ENCODE data around the gene TPST2. TPM values are rescaled to one million over a fixed set of nuclear protein-coding genes. Genes with fewer than 3 reads are reported as not detected.

Gene TPST2
- total and polyA plus RNA-seq, 2 of the 4 experiments (the other 2 are of a cell fraction), result 42.5 to 63.6 TPM

- no peaks in the 10 kb centered on the region; the same call in 1 of the 2 replicates for H3K4me1 ChIP-seq (ENCODE audit: control insufficient read depth, insufficient read depth, low read length)
- in situ Hi-C loops (cut with MboI; ENCODE audit: low sequenced_read_pairs), result no loop called here
- H3K23ac ChIP-seq (ENCODE audit: low read depth, low read length), result no peak overlapping the region
- H2AK9ac ChIP-seq (replicated peaks; ENCODE audit: low read depth, low read length, poor library complexity), result no peak overlapping the region
- no peak overlapping the region for H3K18ac ChIP-seq (ENCODE audit: low read depth, low read length)
- ChIA-PET POLR2A (ENCODE audit: unreplicated experiment) (no interaction called here), CTCF (no interaction called here)
- no peak overlapping the region for H3K56ac ChIP-seq (ENCODE audit: extremely low read depth, insufficient read depth, low read length)
- no peak overlapping the region for H2AK5ac ChIP-seq (ENCODE audit: low read depth, low read length)
- no peak for TF ChIP-seq CTCF (conservative IDR thresholded peaks at IDR 0.05; ENCODE audit: low read depth, low read length)
- TF ChIP-seq CHD1 (IDR thresholded peaks at IDR 0.05; ENCODE audit: low read depth, low read length), result no peak
- TF ChIP-seq RFX5 (IDR thresholded peaks at IDR 0.05; ENCODE audit: low read depth, low read length), result no peak
- no peak for TF ChIP-seq MAFK (IDR thresholded peaks at IDR 0.05; ENCODE audit: low read depth, low read length)
- no peak for TF ChIP-seq MAZ (IDR thresholded peaks at IDR 0.05; ENCODE audit: borderline replicate concordance, low read depth, low read length)
- no peak for TF ChIP-seq BHLHE40 (IDR thresholded peaks at IDR 0.05; ENCODE audit: low read depth, low read length)
- no peak for TF ChIP-seq POLR2A (IDR thresholded peaks at IDR 0.05; ENCODE audit: low read depth, low read length)
- no peak for TF ChIP-seq MXI1 (IDR thresholded peaks at IDR 0.05; ENCODE audit: borderline replicate concordance, low read depth, low read length)
- TF ChIP-seq RAD21 (IDR thresholded peaks at IDR 0.05; ENCODE audit: low read length), result no peak
- TF ChIP-seq USF2 (IDR thresholded peaks at IDR 0.05; ENCODE audit: low read depth, low read length), result no peak
- TF ChIP-seq FOS (IDR thresholded peaks at IDR 0.05; ENCODE audit: low read depth, low read length), result no peak
- TF ChIP-seq RCOR1 (IDR thresholded peaks at IDR 0.05; ENCODE audit: insufficient replicate concordance, low read length), result no peak
- no peak for TF ChIP-seq ELK1 (IDR thresholded peaks at IDR 0.05; ENCODE audit: borderline replicate concordance, low read depth, low read length)
- no peaks in the 10 kb centered on the region for H3K36me3 ChIP-seq (ENCODE audit: control insufficient read depth, insufficient read depth, low read length)
- no peak overlapping the region for H3K4me2 ChIP-seq (ENCODE audit: low read depth, low read length)
- BruUV-seq (replicated peaks), result no TSS peak
- H4K91ac ChIP-seq (ENCODE audit: insufficient read depth, low read depth, low read length), result no peak overlapping the region
- no peak overlapping the region for H3K9ac ChIP-seq (ENCODE audit: low read depth, low read length)
- intact Hi-C loops (cut with micrococcal nuclease), result no loop called here
- no peak overlapping the region for H3K27ac ChIP-seq (ENCODE audit: insufficient read depth, low read length)
- H3K9me1 ChIP-seq (ENCODE audit: insufficient read depth, low read length), result peaks cover 8% of the 10 kb centered on the region
- H2BK15ac ChIP-seq (ENCODE audit: low read depth, low read length), result no peak overlapping the region
- H3K4ac ChIP-seq (ENCODE audit: low read depth, low read length), result no peak overlapping the region
- H4K20me1 ChIP-seq (ENCODE audit: insufficient read depth, low read length), result no peaks in the 10 kb centered on the region
- H2AFZ ChIP-seq (replicated peaks; ENCODE audit: low read length, poor library complexity), result no peak overlapping the region
- peaks cover 8% of the 10 kb centered on the region for H3K27me3 ChIP-seq (ENCODE audit: control insufficient read depth, insufficient read depth, low read length)
- H3K9me3 ChIP-seq (ENCODE audit: control insufficient read depth, insufficient read depth, low read length), result no peaks in the 10 kb centered on the region
- H2BK120ac ChIP-seq (ENCODE audit: low read depth, low read length), result no peak overlapping the region
- H3K79me1 ChIP-seq (ENCODE audit: low read depth in 1 of 2, low read length in 2 of 2), result no peaks in the 10 kb centered on the region
- H4K8ac ChIP-seq (ENCODE audit: low read depth in 2 of 2, low read length in 2 of 2), result no peak overlapping the region
- ATAC-seq (ENCODE audit: low read depth) (no peak), DNase-seq (no peak)
- dilution Hi-C loops (cut with HindIII; ENCODE audit: low sequenced_read_pairs, unreplicated experiment), result no loop called here
- H4K5ac ChIP-seq (ENCODE audit: low read depth, low read length), result no peak overlapping the region
- no peak overlapping the region for H3K14ac ChIP-seq (replicated peaks; ENCODE audit: low read depth, low read length)
- H3K4me3 ChIP-seq (ENCODE audit: insufficient read depth, low read depth, low read length), result no peak overlapping the region
- H2BK20ac ChIP-seq (ENCODE audit: low read depth, low read length), result no peak overlapping the region
- 84 to 100% methylated on average over 1 to 2 of the region's 11 CpGs for WGBS, 2 experiments (ENCODE audit: extremely low coverage in 2 of 2, insufficient read length in 1 of 2)
- no peak overlapping the region for H2BK5ac ChIP-seq (ENCODE audit: low read depth, low read length, poor library complexity, severe bottlenecking)
Observed at GRCh38 chr22:26615830-26616435, 26.0 kb upstream of the TPST2 start.
